ENCODE measurements around the gene RGS6.

GRCh38 chr14:72146241-72146640 is 214.0 kb downstream of the RGS6 start:
- no peak for TF ChIP-seq POLR2A (IDR thresholded peaks at IDR 0.05)
- TF ChIP-seq CTCF (IDR thresholded peaks at IDR 0.05): no peak
- TF ChIP-seq POLR2AphosphoS5 (IDR thresholded peaks at IDR 0.05): no peak

Data from breast epithelium (tissue), 3 donors.